H1 (cell line): ENCODE results near the gene BAD. TPM values are rescaled to one million over a fixed set of nuclear protein-coding genes. Genes with fewer than 3 reads are reported as not detected.

Experiments used
- FOSL1 ChIP-seq: IDR thresholded peaks from 2 replicates; pipeline ENCODE4 v1.6.1; 2011; ENCODE audit warnings: mild to moderate bottlenecking, low read depth, low read length, moderate library complexity; ENCODE audit not compliant: insufficient read depth
- JUN ChIP-seq: IDR thresholded peaks from 2 replicates; pipeline ENCODE4 v1.6.1; 2011; ENCODE audit warnings: low read depth, mild to moderate bottlenecking, improper control_type of control experiment, low read length
- NANOG ChIP-seq: IDR thresholded peaks from 2 replicates; pipeline ENCODE4 v1.6.1; 2011; ENCODE audit warnings: low read length, low read depth, mild to moderate bottlenecking, inconsistent platforms; ENCODE audit not compliant: insufficient read depth, poor library complexity, severe bottlenecking
- TAF1 ChIP-seq: IDR thresholded peaks from 2 replicates; pipeline ENCODE4 v1.6.1; 2011; ENCODE audit warnings: mild to moderate bottlenecking, low read depth, low read length
- TBP ChIP-seq: IDR thresholded peaks from 2 replicates; pipeline ENCODE4 v1.6.1; 2011; ENCODE audit warnings: low read depth, low read length, improper control_type of control experiment
- TCF12 ChIP-seq: IDR thresholded peaks from 2 replicates; pipeline ENCODE4 v1.6.1; 2011; ENCODE audit warnings: low read depth, mild to moderate bottlenecking, low read length
- polyA plus RNA-seq, 7 experiments: library from polyadenylated mRNA; depleted of rRNA in 3 of 7; stranded (reverse) in 5 of 7; unstranded in 2 of 7; fragments of >200 nt in 5 of 7; fragments of 200-250 nt in 2 of 7; gene quantifications; 1 replicate in 5 of 7; 2 replicates in 1 of 7; 4 replicates in 1 of 7; pipeline versions ENCODE4 v1.2.1 to v1.2.3, GENCODE V29; 2011 to 2013; ENCODE audit warnings: missing spikeins in 2 of 7, mixed read lengths in 2 of 7
- total RNA-seq: library from RNA; stranded (reverse); fragmentation: NEBNext Ultra II Directional; extraction: Animal tissue kit (Norgen Biotek cat#: 25700); gene quantifications from 2 replicates; pipeline ENCODE4 v1.2.1, GENCODE V29; 2021

Gene BAD
- total and polyA plus RNA-seq, 2 of the 8 experiments (the other 6 are each of a cell fraction or from before 2014, with no cell fraction given): 23.1 to 33.7 TPM

GRCh38 chr11:64323373-64323772 is 38.9 kb upstream of the BAD start (continued):
- TF ChIP-seq FOSL1 (no peak), TCF12 (no peak), TBP (no peak), JUN (no peak), NANOG (no peak), TAF1 (no peak)
